Activated CD8-positive, alpha-beta T cell treated with anti-CD3 and anti-CD28 coated beads for 36 hours (primary cell): ENCODE data around the gene PDE8B. TPM values are rescaled to one million over a fixed set of nuclear protein-coding genes. Genes with fewer than 3 reads are reported as not detected.
"Not testable (repeated sequence)": the region's sequence is repeated elsewhere in the genome, so short reads cannot be mapped to it uniquely, and the experiment has no call there.

Experiments
- ATAC-seq: fragments of 200-7000 bp; cut with Tn5 transposase; one replicate; pipeline ENCODE4 v1.10.0; 2021; ENCODE audit warnings: mild to moderate bottlenecking, moderate library complexity
- CTCF ChIA-PET: fragments of 350-600 bp; sonication (Branson Sonifier 250); formaldehyde crosslinking; loops from one replicate; lab custom pipeline; 2021; ENCODE audit warnings: antibody characterized with exemption; lab: Charles Lee
- POLR2A ChIA-PET: fragments of 350-600 bp; sonication (Branson Sonifier 250); formaldehyde crosslinking; loops from one replicate; lab custom pipeline; 2021; ENCODE audit warnings: antibody characterized with exemption; lab: Charles Lee
- DNase-seq: peaks from one replicate; pipeline ENCODE4 v3.0.0-alpha.2; 2020
- H3K27ac Mint-ChIP-seq: one replicate; pipeline ENCODE4 v1.8.0; 2021; ENCODE audit warnings: mild to moderate bottlenecking, mixed read lengths
- H3K27me3 Mint-ChIP-seq: one replicate; pipeline ENCODE4 v1.8.0; 2021; ENCODE audit warnings: mixed read lengths
- H3K36me3 Mint-ChIP-seq: one replicate; pipeline ENCODE4 v1.8.0; 2021; ENCODE audit warnings: low read depth, mixed read lengths
- H3K4me1 Mint-ChIP-seq: one replicate; pipeline ENCODE4 v1.8.0; 2021; ENCODE audit warnings: low read depth, mixed read lengths
- H3K4me3 Mint-ChIP-seq: one replicate; pipeline ENCODE4 v1.8.0; 2021; ENCODE audit warnings: mild to moderate bottlenecking, moderate library complexity, mixed read lengths
- H3K9me3 Mint-ChIP-seq: one replicate; pipeline ENCODE4 v1.8.0; 2021; ENCODE audit warnings: mixed read lengths
- CTCF ChIP-seq: fragments of 200-600 bp; IDR thresholded peaks from one replicate; pipeline ENCODE4 v1.8.0; 2022; ENCODE audit warnings: antibody characterized with exemption, mild to moderate bottlenecking
- intact Hi-C: fragments of 100-400 bp; cut with micrococcal nuclease; formaldehyde crosslinking; loops from one replicate; pipeline ENCODE4 v1.10.0; 2022
- total RNA-seq, 2 experiments: library from RNA; stranded (reverse); gene quantifications; one replicate each; pipeline ENCODE4 v1.2.3, GENCODE V29; 2021

The PDE8B gene
- total RNA-seq, 2 experiments from 2014 or later = 0.47 TPM; not detected in 1

GRCh38 chr5:77449981-77450380 lies 239.5 kb downstream of the PDE8B start:
- H3K36me3 Mint-ChIP-seq = peaks cover 46% of the 10 kb centered on the region
- H3K4me1 Mint-ChIP-seq = no peaks in the 10 kb centered on the region
- DNase-seq = no peak
- intact Hi-C loops = no loop called here
- H3K27ac Mint-ChIP-seq = no peak overlapping the region
- H3K4me3 Mint-ChIP-seq = no peak overlapping the region
- POLR2A ChIA-PET = no interaction called here
- H3K27me3 Mint-ChIP-seq = no peaks in the 10 kb centered on the region
- CTCF ChIA-PET = no interaction called here
- TF ChIP-seq CTCF = no peak
- no peak for ATAC-seq
- peaks cover 2% of the 10 kb centered on the region for H3K9me3 Mint-ChIP-seq

- no peak for TF ChIP-seq CTCF
- DNase-seq (no peak), ATAC-seq (no peak)
- Mint-ChIP-seq H3K9me3 (peaks cover 2% of the 10 kb centered on the region), H3K4me3 (no peak overlapping the region), H3K27me3 (no peaks in the 10 kb centered on the region), H3K36me3 (peaks cover 30% of the 10 kb centered on the region), H3K4me1 (no peaks in the 10 kb centered on the region), H3K27ac (no peak overlapping the region)
- intact Hi-C loops = no loop called here
- POLR2A ChIA-PET = no interaction called here
- CTCF ChIA-PET = no interaction called here
Observed at GRCh38 chr5:77452351-77452750, 241.9 kb downstream of the PDE8B start.

- peaks cover 17% of the 10 kb centered on the region for H3K36me3 Mint-ChIP-seq
- no peak overlapping the region for H3K27ac Mint-ChIP-seq
- H3K4me1 Mint-ChIP-seq = no peaks in the 10 kb centered on the region
- H3K27me3 Mint-ChIP-seq = no peaks in the 10 kb centered on the region
- ChIA-PET POLR2A (no interaction called here), CTCF (interaction anchor here (0.9 kb wide), 1 partner anchor 38 kb away, joined by 3 read pairs; the partner anchor contains the start of gene WDR41)
- TF ChIP-seq CTCF = no peak
- ATAC-seq (no peak), DNase-seq (no peak)
- no peaks in the 10 kb centered on the region for H3K9me3 Mint-ChIP-seq
- H3K4me3 Mint-ChIP-seq = no peak overlapping the region
- intact Hi-C loops = no loop called here
Observed at GRCh38 chr5:77454123-77454522, 243.6 kb downstream of the PDE8B start.

GRCh38 chr5:77461287-77461686 lies 250.8 kb downstream of the PDE8B start:
- CTCF ChIA-PET = no interaction called here
- TF ChIP-seq CTCF = no peak

GRCh38 chr5:77463905-77464304 lies 253.4 kb downstream of the PDE8B start:
- no peak overlapping the region for H3K4me3 Mint-ChIP-seq
- no peak for TF ChIP-seq CTCF
- DNase-seq (no peak), ATAC-seq (no peak)
- H3K36me3 Mint-ChIP-seq = peaks cover 5% of the 10 kb centered on the region
- intact Hi-C loops = no loop called here
- CTCF ChIA-PET = interaction anchor here (1.0 to 1.4 kb wide), 2 partner anchors 28 to 29 kb away, joined by 3 read pairs; no protein-coding TSS in a partner anchor
- H3K27me3 Mint-ChIP-seq = no peaks in the 10 kb centered on the region
- POLR2A ChIA-PET = no interaction called here
- peaks cover 3% of the 10 kb centered on the region for H3K4me1 Mint-ChIP-seq
- H3K27ac Mint-ChIP-seq = no peak overlapping the region
- no peaks in the 10 kb centered on the region for H3K9me3 Mint-ChIP-seq

More at GRCh38 chr5:77461287-77461686, 250.8 kb downstream of the PDE8B start:
- no peak overlapping the region for H3K4me3 Mint-ChIP-seq
- peaks cover 3% of the 10 kb centered on the region for H3K36me3 Mint-ChIP-seq
- H3K27me3 Mint-ChIP-seq = no peaks in the 10 kb centered on the region
- no peaks in the 10 kb centered on the region for H3K9me3 Mint-ChIP-seq
- no peak for DNase-seq
- peaks cover 3% of the 10 kb centered on the region for H3K4me1 Mint-ChIP-seq
- POLR2A ChIA-PET = no interaction called here
- intact Hi-C loops = no loop called here
- no peak for ATAC-seq
- no peak overlapping the region for H3K27ac Mint-ChIP-seq

- H3K27ac Mint-ChIP-seq, H3K9me3 Mint-ChIP-seq, CTCF ChIA-PET, POLR2A ChIA-PET, ATAC-seq, H3K4me1 Mint-ChIP-seq, H3K4me3 Mint-ChIP-seq, DNase-seq, H3K27me3 Mint-ChIP-seq, intact Hi-C loops: not testable (repeated sequence)
- H3K36me3 Mint-ChIP-seq = peaks cover 33% of the 10 kb centered on the region
Observed at GRCh38 chr5:77468875-77469274, 258.4 kb downstream of the PDE8B start.

GRCh38 chr5:77475041-77475440 lies 264.6 kb downstream of the PDE8B start:
- POLR2A ChIA-PET, DNase-seq, CTCF ChIA-PET, intact Hi-C loops, H3K4me3 Mint-ChIP-seq, H3K27me3 Mint-ChIP-seq, H3K27ac Mint-ChIP-seq, H3K9me3 Mint-ChIP-seq, ATAC-seq, H3K4me1 Mint-ChIP-seq: not testable (repeated sequence)
- peaks cover 33% of the 10 kb centered on the region for H3K36me3 Mint-ChIP-seq
